Breast epithelium (tissue), 4 donors: ENCODE measurements around the gene CRIP3. TPM values are rescaled to one million over a fixed set of nuclear protein-coding genes. Genes with fewer than 3 reads are reported as not detected.

ENCODE experiments used
- DNase-seq, 2 donors: peaks; one replicate each; pipeline ENCODE4 v3.0.0-alpha.2; 2019; ENCODE audit warnings: low spot score in 2 of 2
- H3K27ac ChIP-seq, 2 donors: fragments of 200-600 bp; sonication (generic) in 1 of 2; one replicate each; pipeline ENCODE4 v1.5.1; 2016 to 2019; ENCODE audit warnings: mild to moderate bottlenecking in 1 of 2
- H3K27me3 ChIP-seq, 2 donors: fragments of 200-600 bp; sonication (generic) in 1 of 2; one replicate each; pipeline versions ENCODE4 v1.5.1 to v1.6.0; 2017 to 2019; ENCODE audit warnings: control low read depth in 1 of 2, mild to moderate bottlenecking in 1 of 2
- H3K36me3 ChIP-seq: fragments of 200-600 bp; one replicate; pipeline ENCODE4 v1.5.1; 2019
- H3K4me1 ChIP-seq, 2 donors: fragments of 200-600 bp; sonication (generic); one replicate each; pipeline ENCODE4 v1.5.1; 2016 to 2019; ENCODE audit warnings: control low read depth in 1 of 2
- H3K4me3 ChIP-seq, 3 donors: fragments of 200-600 bp; sonication (generic); 1 replicate in 2 of 3; 2 replicates in 1 of 3; pipeline ENCODE4 v1.5.1; 2016 to 2019; ENCODE audit warnings: mild to moderate bottlenecking in 3 of 3, moderate library complexity in 2 of 3
- H3K9me3 ChIP-seq, 2 donors: fragments of 200-600 bp; sonication (generic) in 1 of 2; one replicate each; pipeline ENCODE4 v1.5.1; 2016 to 2019; ENCODE audit warnings: control low read depth in 1 of 2
- POLR2A ChIP-seq: fragments of 450-650 bp; IDR thresholded peaks from one replicate; pipeline ENCODE4 v1.6.1; 2016; ENCODE audit warnings: antibody characterized with exemption, mild to moderate bottlenecking, moderate library complexity
- POLR2AphosphoS5 ChIP-seq, 3 donors: sonication (generic); formaldehyde crosslinking; IDR thresholded peaks; one replicate each; pipeline ENCODE4 v1.6.1; 2017; ENCODE audit warnings: antibody characterized with exemption in 3 of 3
- intact Hi-C: fragments of 100-400 bp; cut with DNase I; formaldehyde crosslinking; loops from one replicate; pipeline ENCODE4 v1.15.1; 2023; ENCODE audit warnings: low total_unique reads
- total RNA-seq, 3 donors: library from RNA; depleted of rRNA; stranded (reverse); fragments of >200 nt; gene quantifications; one replicate each; pipeline ENCODE4 v1.1.0, GENCODE V29; 2016
- TF ChIP-seq, protein P1 (sequence below), 3 donors: fragments of 450-650 bp; IDR thresholded peaks; one replicate each; pipeline ENCODE4 v1.5.1; 2016 to 2017; ENCODE audit warnings: antibody characterized with exemption in 3 of 3, mild to moderate bottlenecking in 3 of 3, moderate library complexity in 3 of 3

Gene CRIP3
- total RNA-seq, 3 donors from 2014 or later = 1.6 to 2.1 (median 1.9) TPM

DNA sequence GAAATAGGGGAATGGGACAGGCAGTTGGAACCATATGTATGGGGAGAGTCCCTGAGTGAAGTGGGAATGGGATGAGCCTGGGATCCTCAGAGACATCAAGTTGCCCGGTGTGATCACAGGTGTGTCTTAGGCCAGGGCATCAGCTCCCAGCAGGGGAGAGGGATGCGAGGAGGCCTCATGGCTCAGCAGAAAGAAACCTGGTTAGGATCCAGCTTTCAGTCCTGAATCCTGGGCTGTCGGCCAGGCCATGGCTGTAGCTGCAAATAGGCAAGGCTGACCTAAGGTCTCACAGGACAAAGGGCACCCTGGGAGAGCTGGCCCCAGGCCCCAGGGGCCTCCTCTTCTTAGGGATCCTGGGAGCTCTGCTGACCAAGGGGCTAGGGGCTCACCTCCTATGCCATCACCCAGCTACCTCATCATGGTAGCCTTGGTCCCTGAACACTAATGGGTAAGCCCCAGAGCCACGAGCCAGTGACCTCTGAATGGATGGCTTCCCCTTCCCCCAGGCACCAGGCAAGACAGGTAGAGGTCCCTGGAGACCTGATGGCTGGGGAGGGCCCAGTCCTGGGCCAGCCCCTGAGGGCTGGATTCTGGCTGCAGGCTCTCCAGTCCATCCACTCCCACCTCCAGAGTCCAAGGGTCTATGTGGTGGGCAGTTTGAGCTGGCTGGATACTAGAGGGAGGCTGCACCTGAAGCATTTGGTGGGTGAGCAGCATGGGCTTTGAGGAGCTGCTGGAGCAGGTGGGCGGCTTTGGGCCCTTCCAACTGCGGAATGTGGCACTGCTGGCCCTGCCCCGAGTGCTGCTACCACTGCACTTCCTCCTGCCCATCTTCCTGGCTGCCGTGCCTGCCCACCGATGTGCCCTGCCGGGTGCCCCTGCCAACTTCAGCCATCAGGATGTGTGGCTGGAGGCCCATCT lies 10.7 kb downstream of the CRIP3 start, which contains the start of gene SLC22A7:
SLC22A7 (plus strand) TSS at position 617 of the 921 bp plus-strand sequence; CDS start at position 716, 99 bp downstream.
- intact Hi-C loops = no loop called here
- no peak for DNase-seq

DNA sequence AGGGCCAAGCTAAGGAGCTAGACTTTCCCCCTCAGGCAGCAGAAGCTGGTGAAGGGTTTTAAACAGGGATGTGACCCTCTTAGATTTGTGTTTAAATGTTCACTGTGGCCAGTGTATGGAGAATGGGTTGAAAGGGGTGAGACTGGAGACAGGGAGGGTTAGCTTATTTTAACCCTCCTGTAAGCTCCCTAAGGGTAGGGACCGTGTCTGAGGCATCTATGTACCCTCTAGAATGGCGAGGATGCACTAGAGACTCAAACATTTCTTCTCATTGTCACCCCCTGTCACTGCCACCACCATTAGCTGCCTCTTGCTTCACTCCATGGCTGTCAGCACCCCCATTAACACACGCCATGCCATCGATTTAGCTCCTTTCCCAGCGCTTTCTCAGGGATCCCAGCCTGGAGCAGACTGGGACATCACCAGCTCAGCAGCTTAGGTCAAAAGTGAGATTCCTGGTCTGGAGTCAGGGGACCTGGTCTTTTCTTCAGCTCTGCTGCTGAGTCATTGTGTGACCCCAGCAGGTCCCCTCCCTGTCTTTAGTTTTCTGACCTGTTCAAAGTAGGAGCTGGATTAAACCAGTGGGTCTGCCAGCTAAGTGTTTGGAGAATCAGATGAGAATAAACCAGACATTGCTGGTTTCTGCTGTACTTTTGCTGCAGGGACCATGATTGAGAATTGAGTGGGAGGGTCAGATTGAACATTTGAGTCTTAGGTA lies 11.7 kb downstream of the CRIP3 start:
- Histone ChIP-seq H3K9me3 (no peaks in the 10 kb centered on the region), H3K27me3 (peaks cover 0 to 11% of the 10 kb centered on the region in 2 donors), H3K4me3 (no peak overlapping the region), H3K27ac (no peak overlapping the region), H3K36me3 (no peaks in the 10 kb centered on the region), H3K4me1 (no peaks in the 10 kb centered on the region)
- DNase-seq = no peak
- TF ChIP-seq POLR2A (no peak), POLR2AphosphoS5 (IDR thresholded peaks at IDR 0.05) (no peak)
- TF ChIP-seq, protein P1, sequence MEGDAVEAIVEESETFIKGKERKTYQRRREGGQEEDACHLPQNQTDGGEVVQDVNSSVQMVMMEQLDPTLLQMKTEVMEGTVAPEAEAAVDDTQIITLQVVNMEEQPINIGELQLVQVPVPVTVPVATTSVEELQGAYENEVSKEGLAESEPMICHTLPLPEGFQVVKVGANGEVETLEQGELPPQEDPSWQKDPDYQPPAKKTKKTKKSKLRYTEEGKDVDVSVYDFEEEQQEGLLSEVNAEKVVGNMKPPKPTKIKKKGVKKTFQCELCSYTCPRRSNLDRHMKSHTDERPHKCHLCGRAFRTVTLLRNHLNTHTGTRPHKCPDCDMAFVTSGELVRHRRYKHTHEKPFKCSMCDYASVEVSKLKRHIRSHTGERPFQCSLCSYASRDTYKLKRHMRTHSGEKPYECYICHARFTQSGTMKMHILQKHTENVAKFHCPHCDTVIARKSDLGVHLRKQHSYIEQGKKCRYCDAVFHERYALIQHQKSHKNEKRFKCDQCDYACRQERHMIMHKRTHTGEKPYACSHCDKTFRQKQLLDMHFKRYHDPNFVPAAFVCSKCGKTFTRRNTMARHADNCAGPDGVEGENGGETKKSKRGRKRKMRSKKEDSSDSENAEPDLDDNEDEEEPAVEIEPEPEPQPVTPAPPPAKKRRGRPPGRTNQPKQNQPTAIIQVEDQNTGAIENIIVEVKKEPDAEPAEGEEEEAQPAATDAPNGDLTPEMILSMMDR (IDR thresholded peaks at IDR 0.05) = no peak
- intact Hi-C loops = no loop called here

More for the DNA sequence above, 10.7 kb downstream of the CRIP3 start, which contains the start of gene SLC22A7:
- TF ChIP-seq, protein P1 (IDR thresholded peaks at IDR 0.05) = no peak
- TF ChIP-seq POLR2AphosphoS5 (IDR thresholded peaks at IDR 0.05) (no peak), POLR2A (no peak)
- Histone ChIP-seq H3K27me3 (peaks cover 0 to 11% of the 10 kb centered on the region in 2 donors), H3K27ac (no peak within 1 kb of the TSS), H3K4me3 (no peak within 1 kb of the TSS), H3K4me1 (no peaks in the 10 kb centered on the region), H3K9me3 (no peaks in the 10 kb centered on the region), H3K36me3 (no peaks in the 10 kb centered on the region)

DNA sequence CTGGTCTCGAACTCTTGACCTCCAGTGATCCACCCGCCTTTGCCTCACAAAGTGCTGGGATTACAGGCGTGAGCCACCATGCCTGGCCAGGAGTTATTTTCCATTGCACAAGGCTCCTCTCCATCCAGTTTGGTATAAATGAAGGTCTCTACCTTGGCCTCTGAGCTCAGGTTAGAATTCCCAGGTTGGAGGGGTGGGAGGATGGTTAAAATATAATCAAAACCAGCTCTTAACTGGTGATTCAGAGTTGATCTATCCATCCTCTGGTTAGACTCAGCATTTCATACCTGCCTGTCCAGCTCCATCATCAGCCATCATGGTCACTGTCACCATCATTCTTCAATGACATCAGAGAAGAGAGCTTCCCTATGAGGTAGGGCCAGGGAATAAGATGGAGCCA lies 13.2 kb downstream of the CRIP3 start:
- DNase-seq = no peak

DNA sequence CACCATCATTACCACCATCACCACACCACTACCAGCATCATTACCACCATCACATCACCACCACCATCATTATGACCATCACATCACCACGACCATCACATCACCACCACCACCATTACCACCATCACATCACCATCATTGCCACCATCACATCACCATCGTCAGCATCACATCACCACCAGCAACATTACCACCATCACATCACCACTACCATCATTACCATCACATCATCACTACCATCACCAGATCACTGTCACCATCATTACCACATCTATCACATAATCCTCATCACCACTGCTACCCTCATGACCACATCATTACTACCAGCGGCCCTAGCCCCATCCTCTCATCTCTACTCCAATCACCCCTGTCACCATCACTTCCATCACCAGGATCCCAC lies 14.1 kb downstream of the CRIP3 start:
- peaks cover 0 to 8% of the 10 kb centered on the region in 2 donors for H3K27me3 ChIP-seq
- no peaks in the 10 kb centered on the region for H3K9me3 ChIP-seq
- DNase-seq = no peak
- no peak overlapping the region for H3K27ac ChIP-seq
- TF ChIP-seq, protein P1 (IDR thresholded peaks at IDR 0.05) = no peak
- TF ChIP-seq POLR2A (no peak), POLR2AphosphoS5 (IDR thresholded peaks at IDR 0.05) (no peak)
- intact Hi-C loops = no loop called here
- no peak overlapping the region for H3K4me3 ChIP-seq
- H3K36me3 ChIP-seq = no peaks in the 10 kb centered on the region
- no peaks in the 10 kb centered on the region for H3K4me1 ChIP-seq

More for the DNA sequence above, 13.2 kb downstream of the CRIP3 start:
- Histone ChIP-seq H3K4me3 (no peak overlapping the region), H3K9me3 (no peaks in the 10 kb centered on the region), H3K36me3 (no peaks in the 10 kb centered on the region), H3K27me3 (peaks cover 0 to 11% of the 10 kb centered on the region in 2 donors), H3K4me1 (no peaks in the 10 kb centered on the region), H3K27ac (no peak overlapping the region)
- TF ChIP-seq POLR2A (no peak), POLR2AphosphoS5 (IDR thresholded peaks at IDR 0.05) (no peak)
- TF ChIP-seq, protein P1 (IDR thresholded peaks at IDR 0.05) = no peak
- intact Hi-C loops = no loop called here
